A673 (cell line): ENCODE measurements around the gene RAB36. TPM values are rescaled to one million over a fixed set of nuclear protein-coding genes. Genes with fewer than 3 reads are reported as not detected.

Source experiments
- BruUV-seq: library from RNA; stranded (reverse); fragments of 400-500 nt; replicated peaks from 2 replicates; lab custom pipeline; 2021; lab: Mats Ljungman, UMichigan
- CTCF ChIA-PET: fragments of 300-600 bp; sonication (Branson Sonifier 250); formaldehyde crosslinking; loops from one replicate; lab custom pipeline; 2022; ENCODE audit warnings: antibody characterized with exemption; lab: Charles Lee
- POLR2A ChIA-PET: fragments of 300-600 bp; sonication (Branson Sonifier 250); formaldehyde crosslinking; loops from one replicate; lab custom pipeline; 2022; ENCODE audit warnings: antibody characterized with exemption; ENCODE audit not compliant: low non-redundant PET; lab: Charles Lee
- DNase-seq: peaks from one replicate; pipeline ENCODE4 v3.0.0-alpha.2; 2015; ENCODE audit warnings: low spot score
- H3K27ac ChIP-seq: fragments of 200-600 bp; sonication (generic); 2 replicates; pipeline ENCODE4 v1.5.1; 2016; ENCODE audit warnings: mixed run types, low read depth, mild to moderate bottlenecking, mixed read lengths, antibody characterized with exemption, low read length; ENCODE audit not compliant: poor library complexity, severe bottlenecking
- H3K27me3 ChIP-seq: fragments of 200-600 bp; sonication (generic); replicated peaks from 2 replicates; pipeline ENCODE4 v1.6.1; 2017; ENCODE audit warnings: mixed run types, low read depth, mild to moderate bottlenecking, mixed read lengths, antibody characterized with exemption, low read length; ENCODE audit not compliant: insufficient read depth, poor library complexity
- H3K36me3 ChIP-seq: fragments of 200-600 bp; sonication (generic); 2 replicates; pipeline ENCODE4 v1.6.1; 2016; ENCODE audit warnings: mixed run types, mild to moderate bottlenecking, mixed read lengths, antibody characterized with exemption, low read length; ENCODE audit not compliant: insufficient read depth, poor library complexity, severe bottlenecking
- H3K4me1 ChIP-seq: fragments of 200-600 bp; sonication (generic); 2 replicates; pipeline ENCODE4 v1.6.1; 2017; ENCODE audit warnings: mixed run types, mild to moderate bottlenecking, mixed read lengths, antibody characterized with exemption, low read length; ENCODE audit not compliant: insufficient read depth, poor library complexity, severe bottlenecking
- H3K4me3 ChIP-seq: fragments of 200-600 bp; sonication (generic); 2 replicates; pipeline ENCODE4 v1.5.1; 2016; ENCODE audit warnings: low read depth, mixed run types, mild to moderate bottlenecking, mixed read lengths, low read length; ENCODE audit not compliant: poor library complexity, severe bottlenecking
- H3K9me3 ChIP-seq: fragments of 200-600 bp; sonication (generic); 2 replicates; pipeline ENCODE4 v1.6.1; 2016; ENCODE audit warnings: mixed run types, low read depth, mild to moderate bottlenecking, mixed read lengths, antibody characterized with exemption, low read length; ENCODE audit not compliant: poor library complexity, severe bottlenecking
- CTCF ChIP-seq: fragments of 300-800, 200-600 bp; sonication (generic); conservative IDR thresholded peaks from 2 replicates; pipeline ENCODE4 v1.5.1; 2017; ENCODE audit warnings: low read depth, mild to moderate bottlenecking, antibody characterized with exemption, low read length, moderate library complexity, mixed read lengths
- EZH2 ChIP-seq: fragments of 200-600 bp; sonication (generic); IDR thresholded peaks from 2 replicates; pipeline ENCODE4 v1.6.1; 2017; ENCODE audit warnings: borderline replicate concordance, low read depth, mild to moderate bottlenecking, mixed read lengths, antibody characterized with exemption, low read length; ENCODE audit not compliant: poor library complexity, severe bottlenecking
- intact Hi-C: fragments of 100-400 bp; cut with micrococcal nuclease; formaldehyde crosslinking; loops from one replicate; pipeline ENCODE4 v1.10.0; 2022; ENCODE audit not compliant: unreplicated experiment
- total RNA-seq: library from RNA; stranded (reverse); gene quantifications from 2 replicates; pipeline ENCODE4 v1.2.3, GENCODE V29; 2021

The RAB36 gene
- total RNA-seq, 1 experiment from 2014 or later: 4.1 TPM

DNA sequence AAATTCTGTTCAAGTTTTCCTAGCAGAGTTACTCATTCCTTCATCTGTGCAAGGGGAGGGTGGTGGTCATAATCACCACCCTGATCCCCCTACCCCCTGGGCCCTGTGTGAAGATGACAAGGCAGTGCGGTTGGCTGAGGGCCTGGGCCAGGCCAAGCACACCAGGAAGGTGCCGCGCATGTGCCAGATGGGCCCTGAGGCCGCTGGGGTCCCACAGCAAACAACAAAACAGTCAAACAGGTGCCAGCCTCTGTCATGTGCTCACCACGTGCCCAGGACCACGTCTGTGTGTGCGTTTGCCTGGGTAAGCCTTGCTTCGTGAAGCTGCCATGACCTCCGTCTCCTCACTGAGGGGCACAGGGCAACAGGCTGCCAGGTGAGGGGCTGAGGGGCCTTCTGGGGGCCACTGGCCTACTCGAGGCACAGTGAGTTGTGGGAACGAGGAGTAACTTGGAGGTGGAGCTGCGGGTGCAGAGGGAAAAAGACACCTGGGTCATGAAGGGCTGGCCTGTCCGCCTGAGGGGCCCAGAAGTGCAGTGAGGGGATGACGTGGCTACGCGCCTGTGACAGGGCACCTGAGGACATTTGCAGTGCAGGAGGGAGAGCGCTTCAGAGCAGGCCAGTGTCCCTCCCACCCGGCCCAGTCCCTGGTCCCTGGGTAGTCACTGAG lies 29.3 kb upstream of the RAB36 start:
- no peak for DNase-seq
- Histone ChIP-seq H3K4me1 (peaks cover 6% of the 10 kb centered on the region), H3K9me3 (no peaks in the 10 kb centered on the region), H3K27me3 (no peaks in the 10 kb centered on the region), H3K27ac (no peak overlapping the region), H3K4me3 (no peak overlapping the region), H3K36me3 (no peaks in the 10 kb centered on the region)
- CTCF ChIA-PET: no interaction called here
- no TSS peak for BruUV-seq
- POLR2A ChIA-PET: no interaction called here
- intact Hi-C loops: no loop called here
- TF ChIP-seq CTCF (no peak), EZH2 (no peak)

GRCh38 chr22:23116506-23117263 lies 28.6 kb upstream of the RAB36 start:
- peaks cover 6% of the 10 kb centered on the region for H3K4me1 ChIP-seq
- ChIA-PET CTCF (no interaction called here), POLR2A (no interaction called here)
- H3K27me3 ChIP-seq: no peaks in the 10 kb centered on the region
- no TSS peak for BruUV-seq
- H3K4me3 ChIP-seq: no peak overlapping the region
- TF ChIP-seq CTCF (no peak), EZH2 (no peak)
- no peak for DNase-seq
- no peaks in the 10 kb centered on the region for H3K36me3 ChIP-seq
- H3K27ac ChIP-seq: no peak overlapping the region
- intact Hi-C loops: no loop called here
- H3K9me3 ChIP-seq: no peaks in the 10 kb centered on the region

DNA sequence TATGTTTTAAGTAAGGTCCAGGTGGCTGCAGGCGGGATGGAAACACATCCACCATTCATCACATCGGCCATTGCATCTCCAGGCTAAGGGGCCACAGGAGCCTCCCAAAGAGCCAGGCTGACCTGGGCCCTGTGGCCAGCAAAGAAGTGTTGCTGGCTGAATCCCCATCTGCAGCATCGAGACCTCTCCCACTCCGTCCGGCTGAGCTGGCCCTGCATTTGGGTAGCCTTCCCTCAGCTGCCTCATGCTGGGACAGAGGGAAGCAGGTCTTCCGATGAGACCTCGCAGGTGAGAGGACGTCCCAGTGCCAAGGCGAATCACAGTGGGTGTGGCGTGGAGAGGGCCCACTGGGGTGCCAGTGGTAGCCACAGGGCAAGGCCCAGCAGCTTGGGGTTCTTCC lies 28.0 kb upstream of the RAB36 start:
- Histone ChIP-seq H3K36me3 (no peaks in the 10 kb centered on the region), H3K4me3 (no peak overlapping the region), H3K4me1 (peaks cover 6% of the 10 kb centered on the region), H3K9me3 (no peaks in the 10 kb centered on the region), H3K27ac (no peak overlapping the region), H3K27me3 (no peaks in the 10 kb centered on the region)
- DNase-seq: no peak
- CTCF ChIA-PET: no interaction called here
- POLR2A ChIA-PET: no interaction called here
- no TSS peak for BruUV-seq
- intact Hi-C loops: no loop called here
- TF ChIP-seq CTCF: no peak
- TF ChIP-seq EZH2: no peak
